Heart left ventricle (tissue), 16 donors: ENCODE data around the gene ZBTB8A. TPM values are rescaled to one million over a fixed set of nuclear protein-coding genes. Genes with fewer than 3 reads are reported as not detected.

Source experiments
- ATAC-seq, 4 donors: fragments of 200-7000 bp; cut with Tn5 transposase; one replicate each; pipeline ENCODE4 v1.9.1; 2020 to 2022; ENCODE audit warnings: moderate library complexity in 4 of 4, mild to moderate bottlenecking in 3 of 4, moderate number of reproducible peaks in 1 of 4
- DNase-seq, 5 donors: peaks; one replicate each; pipeline ENCODE4 v3.0.0-alpha.2; 2020
- H3K27ac ChIP-seq, 12 donors: fragments of 200-600 bp; sonication (generic) in 4 of 12; one replicate each; pipeline versions ENCODE4 v1.5.0 to v1.8.0; 2016 to 2022; ENCODE audit warnings: mild to moderate bottlenecking in 2 of 12
- H3K27me3 ChIP-seq, 9 donors: fragments of 200-600 bp; sonication (generic) in 2 of 9; one replicate each; pipeline versions ENCODE4 v1.5.1 to v1.8.0; 2016 to 2022; ENCODE audit warnings: mild to moderate bottlenecking in 3 of 9
- H3K36me3 ChIP-seq, 9 donors: fragments of 200-600 bp; sonication (generic) in 2 of 9; one replicate each; pipeline versions ENCODE4 v1.5.0 to v1.8.0; 2018 to 2022; ENCODE audit warnings: mild to moderate bottlenecking in 2 of 9
- H3K4me1 ChIP-seq, 12 donors: fragments of 200-600 bp; sonication (generic) in 4 of 12; one replicate each; pipeline versions ENCODE4 v1.5.0 to v1.8.0; 2016 to 2022; ENCODE audit warnings: mild to moderate bottlenecking in 3 of 12
- H3K4me3 ChIP-seq, 12 donors: fragments of 200-600 bp; sonication (generic) in 4 of 12; one replicate each; pipeline versions ENCODE4 v1.5.0 to v1.8.0; 2017 to 2022; ENCODE audit warnings: mild to moderate bottlenecking in 9 of 12, moderate library complexity in 4 of 12
- H3K9me3 ChIP-seq, 12 donors: fragments of 200-600 bp; sonication (generic) in 4 of 12; one replicate each; pipeline versions ENCODE4 v1.5.0 to v1.8.0; 2016 to 2022; ENCODE audit warnings: mild to moderate bottlenecking in 1 of 12
- POLR2A ChIP-seq, 2 donors: fragments of 450-650 bp; IDR thresholded peaks; one replicate each; pipeline ENCODE4 v1.6.1; 2017; ENCODE audit warnings: antibody characterized with exemption in 2 of 2, mild to moderate bottlenecking in 2 of 2, moderate library complexity in 2 of 2
- WGBS, 4 donors: extraction: QIAGEN DNeasy Blood & Tissue Kit in 2 of 4; methylation state at CpG; one replicate each; pipeline versions ENCODE4 v1.1.5 to v1.1.7; 2013 to 2018; 5-methylcytosine and 5-hydroxymethylcytosine counted together
- intact Hi-C, 10 donors: fragments of 100-400 bp; cut with DNase I; formaldehyde crosslinking; loops; one replicate each; pipeline versions ENCODE4 v1.11.1 to v1.14.2; 2022
- polyA plus RNA-seq, 2 donors: library from polyadenylated mRNA; stranded (reverse); fragments of 200-250 nt; gene quantifications; one replicate each; pipeline ENCODE4 v1.2.3, GENCODE V29; 2013
- total RNA-seq, 9 donors: library from RNA; depleted of rRNA in 2 of 9; stranded (reverse); fragments of >200 nt in 2 of 9; fragmentation: NEBNext Ultra II Directional in 3 of 9; extraction: Animal tissue kit (Norgen Biotek cat#: 25700) in 3 of 9; gene quantifications; one replicate each; pipeline versions ENCODE4 v1.1.0 to v1.2.4, GENCODE V29; 2016 to 2023
- TF ChIP-seq, protein P1 (sequence below), 12 donors: fragments of 200-600 bp; sonication (generic) in 4 of 12; IDR thresholded peaks; one replicate each; pipeline versions ENCODE4 v1.5.0 to v1.8.0; 2018 to 2022; ENCODE audit warnings: antibody characterized with exemption in 12 of 12, mild to moderate bottlenecking in 5 of 12
- donor health status: ischemic (EF 13 %, LVEDD 7.1; RV severe dilation, severe dysfunction).
- donor health status: healthy with polysubstance abuse.
- donor health status: DM: no; HTN: yes; CAD: no.
- donor health status: DM: no; HTN: no; CAD: no.
- donor health status: ischemic (EF 25% LVEDD 6.9; RV normal size, moderate dysfunction).
- donor health status: ischemic (EF 25% LVEDD 5.7; RV mildly dilated, moderate dysfunction).
- donor health status: healthy.
- donor health status: DM: yes; HTN: yes; CAD: no.
- donor health status: ischemic (EF 35%, LVEDD 5.7; RV mildly dilated, moderate dysfunction).
- donor health status: nonischemic (EF 11% LVEDD 7.7; RV severe dilation, severe dysfunction).
- donor health status: DM: yes; HTN: yes; CAD: no.
- donor health status: PGD.
- donor health status: ischemic (EF 29% LVEDD 5.4; RV normal size, mild dysfunction).
- donor health status: nonischemic (EF 23%, LVEDD 6.1; RV moderate dilation, normal function).

ZBTB8A gene
- total and polyA plus RNA-seq, 11 donors, result 1.1 to 5.0 (median 2.7) TPM

GRCh38 chr1:32568929-32569328 lies 29.7 kb downstream of the ZBTB8A start:
- WGBS, 4 donors, result 63 to 87% (median 80%) methylated on average over 2 of the region's 2 CpGs
- intact Hi-C loops, result no loop called here
- DNase-seq (no peak), ATAC-seq (no peak)
- Histone ChIP-seq H3K27me3 (no peaks in the 10 kb centered on the region), H3K4me1 (no peaks in the 10 kb centered on the region), H3K4me3 (no peak overlapping the region), H3K36me3 (peaks cover 0 to 11% (median 0%) of the 10 kb centered on the region in 9 donors), H3K9me3 (no peaks in the 10 kb centered on the region), H3K27ac (no peak overlapping the region)
- TF ChIP-seq, protein P1, sequence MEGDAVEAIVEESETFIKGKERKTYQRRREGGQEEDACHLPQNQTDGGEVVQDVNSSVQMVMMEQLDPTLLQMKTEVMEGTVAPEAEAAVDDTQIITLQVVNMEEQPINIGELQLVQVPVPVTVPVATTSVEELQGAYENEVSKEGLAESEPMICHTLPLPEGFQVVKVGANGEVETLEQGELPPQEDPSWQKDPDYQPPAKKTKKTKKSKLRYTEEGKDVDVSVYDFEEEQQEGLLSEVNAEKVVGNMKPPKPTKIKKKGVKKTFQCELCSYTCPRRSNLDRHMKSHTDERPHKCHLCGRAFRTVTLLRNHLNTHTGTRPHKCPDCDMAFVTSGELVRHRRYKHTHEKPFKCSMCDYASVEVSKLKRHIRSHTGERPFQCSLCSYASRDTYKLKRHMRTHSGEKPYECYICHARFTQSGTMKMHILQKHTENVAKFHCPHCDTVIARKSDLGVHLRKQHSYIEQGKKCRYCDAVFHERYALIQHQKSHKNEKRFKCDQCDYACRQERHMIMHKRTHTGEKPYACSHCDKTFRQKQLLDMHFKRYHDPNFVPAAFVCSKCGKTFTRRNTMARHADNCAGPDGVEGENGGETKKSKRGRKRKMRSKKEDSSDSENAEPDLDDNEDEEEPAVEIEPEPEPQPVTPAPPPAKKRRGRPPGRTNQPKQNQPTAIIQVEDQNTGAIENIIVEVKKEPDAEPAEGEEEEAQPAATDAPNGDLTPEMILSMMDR (IDR thresholded peaks at IDR 0.05), result no peak
- no peak for TF ChIP-seq POLR2A (IDR thresholded peaks at IDR 0.05)

DNA sequence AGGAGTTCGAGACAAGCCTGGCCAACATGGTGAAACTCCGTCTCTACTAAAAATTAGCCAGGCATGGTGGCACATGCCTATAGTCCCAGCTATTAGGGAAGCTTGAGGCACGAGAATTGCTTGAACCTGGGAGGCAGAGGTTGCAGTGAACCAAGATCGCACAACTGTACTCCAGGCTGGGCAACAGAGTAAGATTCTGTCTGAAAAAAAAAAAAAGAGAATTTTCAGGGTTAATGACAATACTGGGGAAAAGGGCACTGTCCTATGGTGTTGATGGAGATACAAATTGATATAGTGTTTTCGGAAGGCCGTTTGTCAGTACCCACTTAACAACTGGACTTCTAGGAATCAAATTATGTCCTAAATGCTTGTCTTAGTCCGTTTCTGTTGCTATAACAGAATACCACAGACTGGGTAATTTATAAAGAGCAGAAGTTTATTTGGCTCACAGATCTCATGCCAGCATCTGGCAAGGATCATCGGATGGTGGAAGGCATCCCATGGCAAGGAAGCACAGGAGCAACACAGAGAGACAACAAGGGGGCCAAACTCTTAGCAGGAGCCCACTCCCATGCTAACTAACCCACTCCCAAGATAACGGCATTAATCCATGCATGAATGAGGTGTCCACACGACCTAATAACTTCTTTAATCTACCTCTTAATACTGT lies 41.3 kb downstream of the ZBTB8A start:
- DNase-seq, result no peak
- intact Hi-C loops, result no loop called here

GRCh38 chr1:32592943-32593342 lies 53.7 kb downstream of the ZBTB8A start:
- no peak overlapping the region for H3K27ac ChIP-seq
- no peaks in the 10 kb centered on the region for H3K27me3 ChIP-seq
- TF ChIP-seq POLR2A (IDR thresholded peaks at IDR 0.05), result no peak
- TF ChIP-seq, protein P1 (IDR thresholded peaks at IDR 0.05), result no peak
- no peak overlapping the region for H3K4me3 ChIP-seq
- no peaks in the 10 kb centered on the region for H3K4me1 ChIP-seq
- no peaks in the 10 kb centered on the region for H3K9me3 ChIP-seq
- DNase-seq (no peak), ATAC-seq (no peak)
- 93 to 94% (median 94%) methylated on average over 9 of the region's 9 CpGs for WGBS, 4 donors
- peaks cover 0 to 58% (median 28%) of the 10 kb centered on the region in 9 donors for H3K36me3 ChIP-seq
- intact Hi-C loops, result no loop called here

More for the DNA sequence above, 41.3 kb downstream of the ZBTB8A start:
- Histone ChIP-seq H3K9me3 (no peaks in the 10 kb centered on the region), H3K4me3 (no peak overlapping the region), H3K27ac (no peak overlapping the region), H3K36me3 (no peaks in the 10 kb centered on the region), H3K4me1 (no peaks in the 10 kb centered on the region), H3K27me3 (no peaks in the 10 kb centered on the region)
- 89 to 90% (median 90%) methylated on average over 10 of the region's 10 CpGs for WGBS, 4 donors
- ATAC-seq, result no peak
- TF ChIP-seq, protein P1 (IDR thresholded peaks at IDR 0.05), result no peak
- TF ChIP-seq POLR2A (IDR thresholded peaks at IDR 0.05), result no peak

DNA sequence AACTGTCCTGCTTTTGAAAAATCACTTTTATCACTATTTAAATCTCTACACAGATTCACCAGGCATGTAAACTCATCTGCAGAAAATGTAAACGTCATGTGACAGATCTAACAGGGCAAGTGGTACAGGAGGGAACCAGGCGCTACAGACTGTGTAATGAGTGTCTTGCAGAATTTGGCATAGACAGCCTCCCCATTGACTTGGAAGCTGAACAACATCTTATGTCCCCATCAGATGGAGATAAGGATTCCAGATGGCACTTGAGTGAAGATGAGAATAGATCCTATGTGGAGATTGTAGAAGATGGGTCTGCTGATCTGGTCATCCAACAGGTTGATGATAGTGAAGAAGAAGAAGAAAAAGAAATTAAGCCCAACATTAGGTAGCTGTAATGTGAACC lies 60.8 kb downstream of the ZBTB8A start:
- Histone ChIP-seq H3K9me3 (no peaks in the 10 kb centered on the region), H3K27me3 (no peaks in the 10 kb centered on the region), H3K4me3 (no peak overlapping the region), H3K27ac (no peak overlapping the region), H3K36me3 (peaks cover 0 to 60% (median 25%) of the 10 kb centered on the region in 9 donors), H3K4me1 (no peaks in the 10 kb centered on the region)
- TF ChIP-seq POLR2A (IDR thresholded peaks at IDR 0.05), result no peak
- TF ChIP-seq, protein P1 (IDR thresholded peaks at IDR 0.05), result no peak
- WGBS, 4 donors, result 88 to 95% (median 92%) methylated on average over 2 of the region's 2 CpGs
- intact Hi-C loops, result loop anchor here in 1 of 10 donors (10.0 kb wide), 1 partner anchor 155 kb away; no protein-coding TSS in a partner anchor
- DNase-seq, result no peak
- no peak for ATAC-seq
